H54 (cell line): ENCODE results near the gene TOMM20.
"Not testable (repeated sequence)": the region's sequence is repeated elsewhere in the genome, so short reads cannot be mapped to it uniquely, and the experiment has no call there.

Experiments used
- DNase-seq: peaks from one replicate; pipeline ENCODE4 v3.0.0; 2011; ENCODE audit warnings: low spot score, mixed read lengths; ENCODE audit not compliant: insufficient read length
- FAIRE-seq: peaks from 3 replicates; lab custom pipeline; 2011; peaks lifted over from hg19 to GRCh38; lab: Jason Lieb, UNC
- POLR2A ChIP-seq: IDR thresholded peaks from 2 replicates; pipeline ENCODE4 v1.6.1; 2011; ENCODE audit warnings: low read depth, mild to moderate bottlenecking, low read length

Gene TOMM20

DNA sequence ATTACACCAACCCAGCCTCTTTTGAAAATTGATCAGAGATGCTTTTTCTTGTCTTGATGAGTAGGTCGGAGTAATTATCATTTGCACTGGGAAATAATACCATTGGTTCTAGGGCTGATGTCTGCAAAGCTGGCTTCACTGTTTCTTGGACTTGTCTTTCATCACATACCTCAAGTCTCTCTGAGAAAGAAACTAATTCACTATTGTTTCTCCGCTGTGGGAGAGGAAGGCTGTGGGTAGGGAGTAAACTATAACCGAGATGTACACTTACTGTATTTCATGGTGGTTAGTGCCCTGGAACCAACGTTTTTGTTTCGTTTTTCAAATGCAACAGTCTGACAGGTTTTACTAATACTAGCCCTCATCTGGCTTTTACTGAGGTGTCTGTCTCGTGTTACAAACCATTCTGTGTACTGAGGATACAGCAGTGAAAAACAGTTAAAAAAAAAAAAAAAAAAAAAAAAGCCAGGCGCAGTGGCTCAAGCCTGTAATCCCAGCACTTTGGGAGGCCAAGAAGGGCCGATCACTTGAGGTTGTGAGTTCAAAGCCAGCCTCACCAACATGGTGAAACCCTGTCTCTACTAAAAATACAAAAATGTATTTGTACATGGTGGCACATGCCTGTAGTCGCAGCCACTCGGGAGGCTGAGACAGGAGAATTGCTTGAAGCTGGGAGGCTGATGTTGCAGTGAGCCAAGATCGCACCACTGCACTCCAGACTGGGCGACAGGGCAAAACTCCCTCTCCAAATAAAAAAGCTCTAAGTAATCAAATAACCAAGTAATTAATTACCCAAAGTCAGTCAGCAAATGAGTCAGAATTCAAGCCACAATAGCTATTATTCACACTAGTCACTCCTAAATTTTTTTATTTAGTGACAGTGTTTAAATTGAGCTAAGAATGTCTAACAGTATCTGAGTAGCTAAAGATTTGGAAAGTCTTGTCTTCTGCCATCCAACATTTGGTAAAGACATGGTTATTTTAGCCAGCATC lies 23.3 kb downstream of the TOMM20 start:
- TF ChIP-seq POLR2A: no peak

DNA sequence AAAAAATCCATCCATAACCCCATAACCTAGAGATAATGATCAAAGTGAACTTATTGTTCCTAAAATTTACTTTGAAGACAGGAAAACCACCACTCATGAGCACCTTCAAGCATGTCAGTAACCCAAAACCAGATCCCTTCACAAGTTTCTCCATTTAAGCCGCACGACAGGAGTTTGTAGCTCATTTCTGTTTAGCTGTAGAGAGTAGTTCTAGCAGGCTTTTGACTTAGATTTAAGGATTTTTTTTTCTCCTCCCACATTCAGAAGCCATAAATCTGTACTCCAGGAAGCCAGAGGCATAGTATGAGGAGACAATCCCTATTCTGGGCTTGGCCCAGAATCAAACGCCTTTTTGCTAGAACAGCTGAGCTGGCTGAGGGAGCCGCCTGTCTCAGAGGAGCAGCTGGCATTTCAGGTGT lies 25.6 kb downstream of the TOMM20 start:
- no peak for TF ChIP-seq POLR2A
- FAIRE-seq (no peak), DNase-seq (no peak)

More for the DNA sequence above, 23.3 kb downstream of the TOMM20 start:
- DNase-seq (no peak), FAIRE-seq (no peak)

DNA sequence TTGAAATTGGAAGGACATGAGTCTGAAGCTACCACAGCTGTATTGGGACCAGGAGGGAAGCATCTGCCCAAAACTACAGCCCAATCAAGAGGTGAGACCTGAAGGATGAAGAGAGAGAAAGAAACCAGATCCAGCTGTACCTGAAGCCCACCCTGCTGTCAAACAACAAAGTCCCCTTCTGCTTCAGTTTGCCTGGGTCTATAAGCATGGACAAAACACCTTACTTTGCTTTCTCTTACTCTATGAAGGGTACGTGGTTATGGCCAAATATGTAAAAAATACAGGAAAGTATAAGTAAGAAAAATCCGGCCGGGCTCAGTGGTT lies 26.4 kb downstream of the TOMM20 start:
- TF ChIP-seq POLR2A: no peak
- DNase-seq (no peak), FAIRE-seq (no peak)

DNA sequence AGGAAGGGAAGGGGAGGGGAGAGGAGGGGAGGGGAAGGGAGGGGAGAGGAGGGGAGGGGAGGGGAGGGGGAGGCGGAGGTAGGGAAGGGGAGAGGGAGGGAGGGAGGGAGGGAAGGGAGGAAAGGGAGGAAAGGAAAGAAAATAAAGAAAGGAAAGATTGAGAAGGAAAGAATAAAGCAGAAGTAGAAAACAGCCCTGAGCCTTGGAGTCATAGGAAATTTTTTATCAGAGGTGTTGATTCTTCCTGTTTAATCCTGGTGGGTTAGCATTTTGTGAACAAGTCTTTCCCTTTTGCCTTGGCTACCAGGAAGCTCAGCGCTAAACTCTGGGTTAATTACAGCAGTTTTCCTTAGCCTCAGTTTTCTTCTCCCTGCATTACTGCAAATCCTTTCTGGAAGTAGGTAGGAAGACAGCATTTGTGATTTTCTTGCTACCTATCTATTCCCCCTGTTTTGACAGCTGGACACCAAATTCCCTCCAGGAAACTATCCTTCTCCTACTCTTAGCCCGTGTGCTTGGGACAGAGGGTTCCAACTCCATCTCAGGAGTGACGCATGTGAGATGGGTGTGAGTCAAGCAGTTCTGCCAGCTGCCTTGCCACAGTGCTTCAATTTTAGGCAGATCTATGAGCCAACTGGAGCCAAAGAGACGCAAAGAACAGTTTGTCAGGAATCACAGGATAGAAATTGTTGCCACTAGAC lies 26.9 kb downstream of the TOMM20 start:
- FAIRE-seq: no peak
- no peak for DNase-seq
- TF ChIP-seq POLR2A: no peak

DNA sequence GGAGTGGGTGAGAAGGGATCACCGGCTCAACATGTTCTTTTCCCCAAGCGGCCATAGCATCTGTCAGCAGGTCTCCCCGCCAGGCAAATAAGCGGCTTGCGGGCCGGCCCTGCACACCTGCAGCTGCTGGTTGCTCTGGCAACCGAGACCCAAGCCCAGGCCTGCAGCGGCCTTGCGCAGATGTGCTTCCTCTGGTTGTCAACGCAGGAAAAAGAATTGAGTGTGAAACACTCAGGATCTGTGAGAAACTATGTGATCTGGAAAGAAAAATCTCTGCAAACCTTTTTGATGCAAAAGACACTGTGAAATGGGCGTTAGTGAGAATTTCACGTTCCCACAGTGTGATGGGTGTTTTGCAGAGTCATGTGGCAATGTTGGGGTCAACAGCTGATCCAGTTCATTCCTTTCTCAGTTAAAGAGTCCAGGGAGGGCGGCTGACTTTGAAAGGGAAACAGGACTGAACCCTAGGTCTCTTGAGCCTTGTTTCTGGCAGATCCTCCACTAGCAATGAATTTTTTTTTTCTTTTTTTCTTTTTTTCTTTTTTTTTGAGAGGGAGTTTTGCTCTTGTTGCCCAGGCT lies 28.4 kb downstream of the TOMM20 start:
- TF ChIP-seq POLR2A: no peak
- DNase-seq (no peak), FAIRE-seq (no peak)

DNA sequence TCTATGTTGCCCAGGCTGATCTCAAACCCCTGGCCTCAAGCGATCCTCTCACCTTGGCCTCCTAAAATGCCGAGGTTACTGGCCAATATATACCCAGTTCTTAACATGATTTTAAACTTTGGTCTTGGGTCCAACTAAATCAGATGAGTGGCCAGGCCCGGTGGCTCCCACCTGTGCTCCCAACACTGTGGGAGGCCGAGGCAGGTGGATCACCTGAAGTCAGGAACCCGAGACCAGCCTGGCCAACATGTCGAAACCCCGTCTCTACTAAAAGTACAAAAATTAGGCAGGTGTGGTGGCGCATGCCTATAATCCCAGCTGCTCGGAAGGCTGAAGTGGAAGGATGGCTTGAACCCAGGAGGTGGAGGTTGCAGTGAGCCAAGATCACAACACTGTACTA lies 29.6 kb downstream of the TOMM20 start:
- FAIRE-seq (no peak), DNase-seq (no peak)
- TF ChIP-seq POLR2A: no peak

DNA sequence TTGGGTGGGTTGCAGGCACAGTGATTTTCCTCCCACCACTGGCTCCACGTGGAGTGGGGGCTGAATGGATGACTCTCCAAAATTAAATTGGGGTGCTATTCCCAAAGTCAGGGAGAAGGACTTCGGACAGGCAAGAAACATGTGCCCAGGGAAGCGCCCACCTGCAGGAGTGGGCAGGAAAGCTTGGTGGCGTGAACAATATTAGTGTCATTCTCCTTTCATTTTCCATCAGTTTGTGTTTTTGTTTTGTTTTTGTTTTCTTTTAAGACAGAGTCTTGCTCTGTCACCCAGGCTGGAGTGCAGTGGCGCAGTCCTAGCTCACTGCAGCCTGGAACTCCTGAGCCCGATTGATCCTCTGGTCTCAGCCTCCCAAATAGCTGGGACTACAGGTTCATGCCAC lies 30.1 kb downstream of the TOMM20 start:
- TF ChIP-seq POLR2A: no peak
- FAIRE-seq: no peak

DNA sequence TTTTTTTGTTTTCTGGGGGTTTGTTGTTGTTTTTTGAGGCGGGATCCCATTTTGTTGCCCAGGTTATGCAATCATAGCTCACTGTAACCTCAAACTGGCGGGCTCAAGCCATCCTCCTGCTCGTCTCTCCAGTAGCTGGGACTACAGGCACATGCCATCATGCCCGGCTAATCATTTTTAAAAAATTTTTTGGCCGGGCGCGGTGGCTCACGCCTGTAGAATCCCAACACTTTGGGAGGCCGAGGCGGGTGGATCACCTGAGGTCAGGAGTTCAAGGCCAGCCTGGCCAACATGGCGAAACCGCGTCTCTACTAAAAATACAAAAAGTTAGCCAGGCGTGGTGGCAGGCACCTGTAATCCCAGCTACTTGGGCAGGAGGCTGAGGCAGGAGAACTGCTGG lies 31.1 kb downstream of the TOMM20 start:
- FAIRE-seq, DNase-seq: not testable (repeated sequence)

More for the DNA sequence above, 30.1 kb downstream of the TOMM20 start:
- DNase-seq: no peak

DNA sequence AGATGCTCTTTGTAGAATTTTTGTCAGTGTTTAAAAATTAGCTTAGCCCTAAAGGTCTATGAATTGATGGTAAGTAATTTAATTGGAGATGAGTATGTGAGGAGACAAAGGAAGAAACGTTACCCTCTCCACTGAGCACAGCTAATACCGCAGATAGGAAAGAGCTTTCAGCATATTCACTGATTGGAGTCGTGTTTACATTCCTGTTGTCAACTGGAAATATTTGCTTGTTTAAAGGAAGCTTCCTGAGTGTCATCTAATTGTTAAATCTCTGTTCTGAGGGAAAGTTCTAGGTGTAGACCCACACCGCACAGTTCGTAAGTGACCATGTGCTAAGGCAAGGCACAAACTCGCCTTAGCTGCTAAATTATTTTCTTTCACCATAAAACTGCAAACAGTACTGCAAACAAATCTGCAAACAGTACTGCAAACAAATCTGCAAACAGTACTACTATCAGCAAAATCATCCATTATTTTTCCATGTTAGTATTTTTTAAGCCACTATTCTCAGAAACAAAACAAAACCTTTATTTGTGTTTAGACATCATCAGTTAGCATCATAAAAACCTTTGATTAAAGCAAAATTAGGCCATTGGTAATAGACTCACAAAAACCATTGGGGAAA lies 32.6 kb downstream of the TOMM20 start:
- TF ChIP-seq POLR2A: no peak
- no peak for FAIRE-seq
- no peak for DNase-seq

DNA sequence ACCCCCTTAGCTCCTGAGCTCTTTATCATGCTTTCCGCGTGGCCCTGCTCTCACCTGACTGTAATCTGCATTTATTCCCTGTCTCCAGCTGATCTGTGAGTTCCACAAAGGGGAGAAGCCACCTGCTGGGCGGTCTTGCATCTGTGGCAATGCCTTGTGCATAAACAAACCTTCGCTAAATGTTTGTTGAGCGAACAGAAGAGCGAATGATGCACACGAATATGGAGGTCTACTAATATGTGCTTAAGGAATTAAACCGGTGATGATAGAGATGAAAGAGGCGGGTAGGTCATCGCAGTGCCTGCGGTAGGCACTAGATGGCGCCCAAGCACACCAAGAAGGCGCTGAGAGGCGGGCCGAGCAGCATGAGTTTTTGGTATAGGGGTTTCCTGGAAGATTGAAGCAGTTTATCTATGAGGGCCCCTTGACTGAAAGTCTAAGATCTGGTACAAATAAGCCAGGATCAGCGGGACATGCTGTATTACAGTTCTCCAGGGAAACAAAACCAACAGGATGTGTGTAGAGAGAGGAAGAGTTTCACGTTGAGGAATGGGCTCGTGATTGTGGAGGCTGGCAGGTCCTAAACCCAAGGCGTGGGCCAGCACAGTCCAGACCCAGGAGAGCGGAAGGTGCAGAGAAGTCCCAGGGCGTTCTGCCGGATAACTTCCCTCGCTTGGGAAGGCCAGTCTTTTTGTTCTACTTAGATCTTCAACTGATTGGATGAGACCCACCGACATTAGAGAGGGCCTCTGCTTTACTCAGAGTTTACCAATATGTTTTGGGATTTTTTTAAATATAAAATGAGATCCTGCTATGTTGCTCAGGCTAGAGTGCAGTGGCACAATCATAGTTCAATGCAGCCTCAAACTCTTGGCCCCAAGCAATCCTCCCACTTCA lies 34.7 kb downstream of the TOMM20 start:
- FAIRE-seq (no peak), DNase-seq (no peak)
- no peak for TF ChIP-seq POLR2A

DNA sequence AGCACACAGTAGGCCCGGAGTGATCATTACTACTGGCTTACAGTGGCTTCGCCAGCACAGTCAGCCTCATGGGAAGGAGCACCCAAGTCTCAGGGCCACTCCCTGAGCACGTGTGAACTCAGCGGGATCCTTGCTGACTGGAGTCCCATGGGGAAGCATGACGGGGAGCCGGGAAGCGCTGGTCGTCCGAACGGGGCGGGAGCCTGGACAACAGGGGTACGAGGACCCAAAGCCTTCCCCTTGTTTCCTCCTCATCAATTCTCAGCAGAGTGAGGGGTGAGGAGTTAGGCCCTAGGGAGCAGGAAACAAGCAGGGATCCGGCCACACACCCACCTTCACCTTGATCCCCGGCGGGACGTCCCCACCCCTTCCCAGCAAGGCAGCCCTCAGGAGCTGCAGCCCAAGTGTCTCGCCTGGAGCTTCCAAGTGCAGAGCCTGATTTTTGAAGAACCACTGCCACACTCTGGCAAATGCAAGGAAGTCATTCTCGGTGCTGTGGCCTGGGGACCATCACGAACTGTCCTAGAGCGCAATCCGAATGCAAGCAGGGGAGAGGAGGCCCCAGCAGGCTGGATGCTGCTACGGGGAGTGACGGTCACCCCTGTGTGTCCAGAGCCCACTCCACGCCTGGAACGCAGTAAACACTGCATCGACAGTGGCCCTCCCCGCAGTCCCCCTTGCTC lies 35.5 kb downstream of the TOMM20 start:
- DNase-seq: no peak
- TF ChIP-seq POLR2A: no peak
- no peak for FAIRE-seq

DNA sequence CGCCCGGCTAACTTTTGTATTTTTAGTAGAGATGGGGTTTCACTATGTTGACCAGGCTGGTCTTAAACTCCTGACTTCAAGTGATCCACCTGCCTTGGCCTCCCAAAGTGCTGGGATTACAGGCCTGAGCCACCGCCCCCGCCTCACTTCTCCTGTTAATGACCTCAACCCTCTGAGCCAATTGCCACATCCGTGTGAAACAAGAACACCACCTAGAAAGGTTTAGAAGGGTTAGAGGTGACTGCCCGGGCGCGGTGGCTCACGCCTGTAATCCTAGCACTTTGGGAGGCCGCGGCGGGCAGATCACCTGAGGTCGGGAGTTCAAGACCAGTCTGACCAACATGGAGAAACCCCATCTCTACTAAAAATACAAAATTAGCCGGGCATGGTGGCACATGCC lies 36.2 kb downstream of the TOMM20 start:
- not testable (repeated sequence) for DNase-seq, FAIRE-seq

DNA sequence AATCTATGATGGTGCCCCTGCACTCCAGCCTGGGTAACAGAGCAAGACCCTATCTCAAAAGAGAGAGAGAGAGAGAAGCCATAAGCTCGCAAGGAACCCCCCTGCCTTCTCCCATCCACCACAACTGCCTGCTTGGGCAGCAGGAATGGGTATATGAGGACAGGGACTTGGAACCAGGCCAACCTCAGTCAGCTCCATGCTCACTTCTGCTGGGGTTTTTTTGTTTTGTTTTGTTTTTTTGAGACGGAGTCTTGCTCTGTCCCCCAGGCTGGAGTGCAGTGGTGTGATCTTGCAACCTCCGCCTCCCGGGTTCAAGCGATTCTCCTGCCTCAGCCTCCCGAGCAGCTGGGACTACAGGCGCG lies 36.6 kb downstream of the TOMM20 start:
- not testable (repeated sequence) for DNase-seq, FAIRE-seq

DNA sequence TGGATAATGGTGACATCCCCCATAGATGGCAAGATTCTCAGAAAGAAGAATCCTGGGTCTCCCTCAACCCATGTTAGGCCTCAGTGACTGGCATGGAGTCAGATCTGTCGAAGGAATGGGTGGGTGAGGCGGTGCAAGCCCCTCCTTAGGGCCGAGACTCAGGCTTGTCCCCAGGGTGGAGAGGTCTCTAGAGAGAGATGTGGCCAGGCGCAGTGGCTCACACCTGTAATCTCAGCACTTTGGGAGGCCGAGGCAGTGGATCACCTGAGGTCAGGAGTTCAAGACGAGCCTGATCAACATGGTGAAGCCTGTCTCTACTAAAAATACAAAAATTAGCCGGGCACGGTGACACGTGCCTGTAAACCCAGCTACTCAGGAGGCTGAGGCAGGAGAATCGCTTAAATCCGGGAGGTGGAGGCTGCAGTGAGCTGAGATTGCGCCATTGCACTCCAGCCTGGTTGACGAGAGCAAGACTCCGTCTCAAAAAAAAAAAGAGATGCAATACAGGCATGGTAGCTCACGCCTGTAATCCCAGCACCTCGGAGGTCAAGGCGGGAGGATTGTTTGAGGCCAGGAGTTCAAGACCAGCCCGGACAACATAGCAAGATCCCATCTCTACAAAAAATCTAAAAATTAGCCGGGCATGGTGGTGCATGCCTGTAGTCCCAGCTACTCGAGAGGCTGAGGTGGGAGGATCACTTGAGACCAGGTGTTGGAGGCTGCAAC lies 37.2 kb downstream of the TOMM20 start:
- not testable (repeated sequence) for FAIRE-seq, DNase-seq
